Smooth muscle cell (in vitro differentiated cells): Measurements from ENCODE around the gene CD7. TPM values are rescaled to one million over a fixed set of nuclear protein-coding genes. Genes with fewer than 3 reads are reported as not detected.

Experiments used
- DNase-seq: peaks from one replicate; lab custom pipeline; 2025; ENCODE audit not compliant: unreplicated experiment; lab: John Stamatoyannopoulos, UW
- H2AFZ ChIP-seq: fragments of 200-600 bp; sonication (generic); 2 replicates; pipeline ENCODE4 v1.6.0; 2016; ENCODE audit warnings: antibody characterized with exemption, low read depth, mild to moderate bottlenecking
- H3F3A ChIP-seq: fragments of 200-600 bp; sonication (generic); 2 replicates; pipeline ENCODE4 v1.6.0; 2017; ENCODE audit warnings: antibody characterized with exemption, low read depth
- H3K27ac ChIP-seq: fragments of 200-600 bp; sonication (generic); 2 replicates; pipeline ENCODE4 v1.5.1; 2016; ENCODE audit warnings: low read depth, mild to moderate bottlenecking
- H3K27me3 ChIP-seq: fragments of 200-600 bp; sonication (generic); 2 replicates; pipeline ENCODE4 v1.6.1; 2016; ENCODE audit warnings: low read depth, mild to moderate bottlenecking
- H3K36me3 ChIP-seq: fragments of 200-600 bp; sonication (generic); 2 replicates; pipeline ENCODE4 v1.5.1; 2016; ENCODE audit warnings: low read depth
- H3K4me1 ChIP-seq: fragments of 200-600 bp; sonication (generic); 2 replicates; pipeline ENCODE4 v1.5.1; 2016; ENCODE audit warnings: low read depth
- H3K4me2 ChIP-seq: fragments of 200-600 bp; sonication (generic); 2 replicates; pipeline ENCODE4 v1.6.0; 2016; ENCODE audit warnings: mild to moderate bottlenecking
- H3K4me3 ChIP-seq: fragments of 200-600 bp; sonication (generic); 2 replicates; pipeline ENCODE4 v1.5.1; 2016; ENCODE audit warnings: mild to moderate bottlenecking
- H3K79me2 ChIP-seq: fragments of 200-600 bp; sonication (generic); 2 replicates; pipeline ENCODE4 v1.6.0; 2016; ENCODE audit warnings: low read depth, mild to moderate bottlenecking
- H3K9ac ChIP-seq: fragments of 200-600 bp; sonication (generic); 2 replicates; pipeline ENCODE4 v1.6.0; 2016; ENCODE audit warnings: low read depth
- H3K9me3 ChIP-seq: fragments of 200-600 bp; sonication (generic); replicated peaks from 2 replicates; pipeline ENCODE4 v1.5.1; 2016; ENCODE audit warnings: low read depth
- H4K20me1 ChIP-seq: fragments of 200-600 bp; sonication (generic); 2 replicates; pipeline ENCODE4 v1.6.0; 2016; ENCODE audit warnings: low read depth
- CTCF ChIP-seq: fragments of 200-600 bp; sonication (generic); IDR thresholded peaks from 2 replicates; pipeline ENCODE4 v1.5.1; 2017; ENCODE audit warnings: borderline replicate concordance, mild to moderate bottlenecking, antibody characterized with exemption; ENCODE audit not compliant: insufficient read depth, poor library complexity, severe bottlenecking
- WGBS: methylation state at CpG from one replicate; pipeline ENCODE4 v1.1.7; 2016; ENCODE audit warnings: low lambda C conversion rate; 5-methylcytosine and 5-hydroxymethylcytosine counted together
- polyA plus RNA-seq: library from polyadenylated mRNA; unstranded; fragments of >200 nt; fragmentation: Nextera tagmentation; extraction: Ambion mirVana; gene quantifications from 2 replicates; pipeline ENCODE4 v1.2.1, GENCODE V29; 2016
- total RNA-seq: library from RNA; depleted of rRNA; stranded (reverse); fragments of >200 nt; gene quantifications from 2 replicates; pipeline ENCODE4 v1.2.3, GENCODE V29; 2014

CD7 gene
- total and polyA plus RNA-seq, 2 experiments from 2014 or later, result 0.79 TPM; not detected in 1

GRCh38 chr17:82330322-82331239 lies 13.2 kb upstream of the CD7 start:
- DNase-seq, result peak; percentile 14
- no peak overlapping the region for H3K27ac ChIP-seq
- H3K27me3 ChIP-seq, result peaks cover 32% of the 10 kb centered on the region
- H3K9ac ChIP-seq, result no peak overlapping the region
- WGBS, result 76% methylated on average over 28 of the region's 28 CpGs
- H3K4me2 ChIP-seq, result peak overlapping the region; percentile 9
- no peaks in the 10 kb centered on the region for H4K20me1 ChIP-seq
- no peaks in the 10 kb centered on the region for H3F3A ChIP-seq
- no peaks in the 10 kb centered on the region for H3K36me3 ChIP-seq
- no peak for TF ChIP-seq CTCF
- H3K4me3 ChIP-seq, result no peak overlapping the region
- H3K9me3 ChIP-seq, result no peaks in the 10 kb centered on the region
- no peaks in the 10 kb centered on the region for H3K79me2 ChIP-seq
- H2AFZ ChIP-seq, result no peak overlapping the region
- peaks cover 9% of the 10 kb centered on the region for H3K4me1 ChIP-seq

GRCh38 chr17:82329683-82330321 lies 12.4 kb upstream of the CD7 start:
- Histone ChIP-seq H3F3A (no peaks in the 10 kb centered on the region), H3K9ac (no peak overlapping the region), H4K20me1 (no peaks in the 10 kb centered on the region), H3K4me1 (peaks cover 9% of the 10 kb centered on the region), H3K36me3 (no peaks in the 10 kb centered on the region), H3K27me3 (peaks cover 26% of the 10 kb centered on the region), H3K4me3 (no peak overlapping the region), H3K79me2 (no peaks in the 10 kb centered on the region), H3K27ac (no peak overlapping the region), H3K9me3 (no peaks in the 10 kb centered on the region), H2AFZ (no peak overlapping the region), H3K4me2 (peak overlapping the region; percentile 9)
- 91% methylated on average over 18 of the region's 19 CpGs for WGBS
- no peak for TF ChIP-seq CTCF
- DNase-seq, result no peak

GRCh38 chr17:82328994-82329507 lies 11.6 kb upstream of the CD7 start:
- Histone ChIP-seq H3F3A (no peaks in the 10 kb centered on the region), H2AFZ (no peak overlapping the region), H3K9me3 (no peaks in the 10 kb centered on the region), H4K20me1 (no peaks in the 10 kb centered on the region), H3K27ac (no peak overlapping the region), H3K4me1 (peaks cover 9% of the 10 kb centered on the region), H3K36me3 (no peaks in the 10 kb centered on the region), H3K27me3 (peaks cover 22% of the 10 kb centered on the region), H3K9ac (no peak overlapping the region), H3K4me2 (no peak overlapping the region), H3K79me2 (no peaks in the 10 kb centered on the region), H3K4me3 (no peak overlapping the region)
- WGBS, result 87% methylated on average over 15 of the region's 15 CpGs
- TF ChIP-seq CTCF, result no peak
- DNase-seq, result no peak
